A172 (cell line): ENCODE results near the gene MUS81. TPM values are rescaled to one million over a fixed set of nuclear protein-coding genes. Genes with fewer than 3 reads are reported as not detected.
"Not testable (repeated sequence)": the region's sequence is repeated elsewhere in the genome, so short reads cannot be mapped to it uniquely, and the experiment has no call there.

Experiments used
- DNase-seq: peaks from one replicate; pipeline ENCODE4 v3.0.0-alpha.2; 2015; ENCODE audit warnings: low spot score
- total RNA-seq: library from RNA; depleted of rRNA; stranded (reverse); fragments of >200 nt; shearing (Covaris generic); gene quantifications from 2 replicates; pipeline ENCODE4 v1.2.3, GENCODE V29; 2014; rRNA removed

Gene MUS81
- 27.1 and 35.3 TPM in 2 replicates for total RNA-seq

- DNase-seq, result peak; percentile 97
Observed at GRCh38 chr11:65860278-65861164, at the start of gene MUS81. Gene MUS81, plus strand, starts transcription at chr11:65860433. Its CDS starts 321 bp downstream, at chr11:65860754.

GRCh38 chr11:65811764-65812475 is 48.3 kb upstream of the MUS81 start:
- DNase-seq, result no peak

GRCh38 chr11:65814131-65814985 is 45.9 kb upstream of the MUS81 start:
- DNase-seq, result no peak

GRCh38 chr11:65814986-65815565 is 45.2 kb upstream of the MUS81 start:
- no peak for DNase-seq

- no peak for DNase-seq
Observed at GRCh38 chr11:65816696-65817095, 43.5 kb upstream of the MUS81 start.

- no peak for DNase-seq
Observed at GRCh38 chr11:65817312-65817834, 42.9 kb upstream of the MUS81 start.

- peak; percentile 70 for DNase-seq
Observed at GRCh38 chr11:65817835-65818680, 42.2 kb upstream of the MUS81 start.

- no peak for DNase-seq
Observed at GRCh38 chr11:65821107-65821506, 39.1 kb upstream of the MUS81 start.

- DNase-seq, result no peak
Observed at GRCh38 chr11:65822776-65823528, 37.3 kb upstream of the MUS81 start.

GRCh38 chr11:65826984-65827735 is 33.1 kb upstream of the MUS81 start:
- DNase-seq, result no peak

GRCh38 chr11:65829459-65829858 is 30.8 kb upstream of the MUS81 start:
- no peak for DNase-seq

GRCh38 chr11:65832231-65832630 is 28.0 kb upstream of the MUS81 start:
- not testable (repeated sequence) for DNase-seq

GRCh38 chr11:65833297-65834030 is 26.8 kb upstream of the MUS81 start, which contains the start of gene SNX32:
Gene SNX32, plus strand, starts transcription at chr11:65833963. Its CDS starts 103 bp downstream, at chr11:65834066.
- no peak for DNase-seq

- DNase-seq, result no peak
Observed at GRCh38 chr11:65834202-65834601, 26.0 kb upstream of the MUS81 start.

- DNase-seq, result no peak
Observed at GRCh38 chr11:65842144-65842543, 18.1 kb upstream of the MUS81 start.

GRCh38 chr11:65843811-65844210 is 16.4 kb upstream of the MUS81 start:
- DNase-seq, result no peak

GRCh38 chr11:65844231-65844872 is 15.9 kb upstream of the MUS81 start:
- no peak for DNase-seq
